ENCODE results near the gene FRMD4A. TPM values are rescaled to one million over a fixed set of nuclear protein-coding genes. Genes with fewer than 3 reads are reported as not detected.

FRMD4A gene
- polyA plus RNA-seq, 1 donor (not counting 4 experiments of a cell fraction or from before 2014, with no cell fraction given) = 12.9 TPM

DNA sequence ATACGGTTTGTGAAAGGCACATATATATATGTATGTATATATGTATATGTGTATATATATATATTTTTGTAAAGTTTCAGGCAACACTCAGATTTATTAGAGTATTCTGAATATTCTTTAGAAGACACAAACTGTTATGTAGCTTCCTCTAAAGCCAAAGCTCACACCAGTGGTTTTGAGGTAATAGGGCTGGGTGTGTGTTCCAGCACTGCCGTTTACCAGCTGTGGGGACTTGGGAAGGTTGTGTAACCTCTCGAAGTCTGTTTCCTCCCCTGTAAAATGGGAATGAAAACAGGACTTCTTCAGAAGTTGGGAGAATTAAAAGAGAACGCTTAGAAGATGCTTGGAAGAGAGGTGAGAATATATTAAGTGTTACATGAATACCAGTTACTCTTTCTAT is 649.2 kb downstream of the FRMD4A start:
- no peak for TF ChIP-seq EZH2 (IDR thresholded peaks at IDR 0.05; ENCODE audit: low read length)
- TF ChIP-seq, protein P1, sequence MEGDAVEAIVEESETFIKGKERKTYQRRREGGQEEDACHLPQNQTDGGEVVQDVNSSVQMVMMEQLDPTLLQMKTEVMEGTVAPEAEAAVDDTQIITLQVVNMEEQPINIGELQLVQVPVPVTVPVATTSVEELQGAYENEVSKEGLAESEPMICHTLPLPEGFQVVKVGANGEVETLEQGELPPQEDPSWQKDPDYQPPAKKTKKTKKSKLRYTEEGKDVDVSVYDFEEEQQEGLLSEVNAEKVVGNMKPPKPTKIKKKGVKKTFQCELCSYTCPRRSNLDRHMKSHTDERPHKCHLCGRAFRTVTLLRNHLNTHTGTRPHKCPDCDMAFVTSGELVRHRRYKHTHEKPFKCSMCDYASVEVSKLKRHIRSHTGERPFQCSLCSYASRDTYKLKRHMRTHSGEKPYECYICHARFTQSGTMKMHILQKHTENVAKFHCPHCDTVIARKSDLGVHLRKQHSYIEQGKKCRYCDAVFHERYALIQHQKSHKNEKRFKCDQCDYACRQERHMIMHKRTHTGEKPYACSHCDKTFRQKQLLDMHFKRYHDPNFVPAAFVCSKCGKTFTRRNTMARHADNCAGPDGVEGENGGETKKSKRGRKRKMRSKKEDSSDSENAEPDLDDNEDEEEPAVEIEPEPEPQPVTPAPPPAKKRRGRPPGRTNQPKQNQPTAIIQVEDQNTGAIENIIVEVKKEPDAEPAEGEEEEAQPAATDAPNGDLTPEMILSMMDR (optimal IDR thresholded peaks at IDR 0.05 in 1 of 3, IDR thresholded peaks at IDR 0.05 in 1 of 3, conservative IDR thresholded peaks at IDR 0.05 in 1 of 3; ENCODE audit: extremely low read depth in 1 of 3, insufficient read depth in 2 of 3, low read length in 3 of 3) = no peak
- H3K27me3 ChIP-seq (ENCODE audit: control insufficient read depth, extremely low read depth, insufficient read depth, low read length) = no peaks in the 10 kb centered on the region
- H3K4me1 ChIP-seq (ENCODE audit: control insufficient read depth, extremely low read depth, insufficient read depth, low read length) = peaks cover 13% of the 10 kb centered on the region
- H3K27ac ChIP-seq (ENCODE audit: control insufficient read depth, insufficient read depth, low read length) = no peak overlapping the region
- no peak overlapping the region for H3K9ac ChIP-seq (ENCODE audit: control insufficient read depth, extremely low read depth, insufficient read depth, low read length)
- no peak overlapping the region for H3K4me2 ChIP-seq (ENCODE audit: control insufficient read depth, extremely low read depth, insufficient read depth, low read depth, low read length)
- no peaks in the 10 kb centered on the region for H3K9me1 ChIP-seq (ENCODE audit: control insufficient read depth, extremely low read depth, insufficient read depth, low read length)
- DNase-seq (ENCODE audit: low read depth, low spot score) = no peak
- H4K20me1 ChIP-seq (ENCODE audit: control insufficient read depth, extremely low read depth, insufficient read depth, low read length) = no peaks in the 10 kb centered on the region
- no peaks in the 10 kb centered on the region for H3K9me3 ChIP-seq (ENCODE audit: control insufficient read depth, low read depth, low read length)
- H2AFZ ChIP-seq (ENCODE audit: control insufficient read depth, low read length) = no peak overlapping the region
- dilution Hi-C loops (cut with MboI; ENCODE audit: extremely low pct_ligation_motif_present, low sequenced_read_pairs) = no loop called here
- no peak for FAIRE-seq
- H3K36me3 ChIP-seq (ENCODE audit: control insufficient read depth in 2 of 2, extremely low read depth in 1 of 2, insufficient read depth in 2 of 2, low read length in 2 of 2) = peaks cover 2 to 7% of the 10 kb centered on the region in 2 experiments
- H3K79me2 ChIP-seq (ENCODE audit: control insufficient read depth, insufficient read depth, low read length) = no peaks in the 10 kb centered on the region
- no peak overlapping the region for H3K4me3 ChIP-seq (ENCODE audit: control insufficient read depth in 2 of 3, extremely low read depth in 1 of 3, insufficient read depth in 2 of 3, low read depth in 1 of 3, low read length in 3 of 3)

DNA sequence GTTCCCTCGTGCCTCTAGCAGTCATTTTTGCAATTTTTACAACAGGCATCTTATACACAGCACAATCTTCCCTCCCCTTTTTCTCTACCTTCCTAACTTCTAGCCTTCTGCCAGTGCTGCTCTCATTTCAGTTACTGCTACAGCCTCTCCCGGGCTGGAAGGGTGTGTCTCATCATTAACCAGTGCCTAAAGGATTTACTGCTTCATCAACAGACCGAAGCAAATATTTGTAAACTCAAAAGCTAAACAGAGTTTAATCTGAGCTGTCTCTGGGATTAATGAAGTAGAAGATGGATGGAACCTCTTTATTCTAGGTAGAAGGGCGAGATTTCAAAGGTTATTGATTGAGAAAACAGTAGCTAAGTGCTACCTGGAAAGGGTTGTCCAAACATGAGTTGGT is 649.6 kb downstream of the FRMD4A start:
- no peaks in the 10 kb centered on the region for H3K79me2 ChIP-seq (ENCODE audit: control insufficient read depth, insufficient read depth, low read length)
- H2AFZ ChIP-seq (ENCODE audit: control insufficient read depth, low read length) = no peak overlapping the region
- DNase-seq (ENCODE audit: low read depth, low spot score) (no peak), FAIRE-seq (no peak)
- no peak overlapping the region for H3K4me2 ChIP-seq (ENCODE audit: control insufficient read depth, extremely low read depth, insufficient read depth, low read depth, low read length)
- H3K9me1 ChIP-seq (ENCODE audit: control insufficient read depth, extremely low read depth, insufficient read depth, low read length) = no peaks in the 10 kb centered on the region
- no peak overlapping the region for H3K27ac ChIP-seq (ENCODE audit: control insufficient read depth, insufficient read depth, low read length)
- no peak for TF ChIP-seq EZH2 (IDR thresholded peaks at IDR 0.05; ENCODE audit: low read length)
- TF ChIP-seq, protein P1 (optimal IDR thresholded peaks at IDR 0.05 in 1 of 3, IDR thresholded peaks at IDR 0.05 in 1 of 3, conservative IDR thresholded peaks at IDR 0.05 in 1 of 3; ENCODE audit: extremely low read depth in 1 of 3, insufficient read depth in 2 of 3, low read length in 3 of 3) = no peak
- no peak overlapping the region for H3K4me3 ChIP-seq (ENCODE audit: control insufficient read depth in 2 of 3, extremely low read depth in 1 of 3, insufficient read depth in 2 of 3, low read depth in 1 of 3, low read length in 3 of 3)
- H3K9ac ChIP-seq (ENCODE audit: control insufficient read depth, extremely low read depth, insufficient read depth, low read length) = no peak overlapping the region
- H3K4me1 ChIP-seq (ENCODE audit: control insufficient read depth, extremely low read depth, insufficient read depth, low read length) = peaks cover 8% of the 10 kb centered on the region
- H3K36me3 ChIP-seq (ENCODE audit: control insufficient read depth in 2 of 2, extremely low read depth in 1 of 2, insufficient read depth in 2 of 2, low read length in 2 of 2) = peaks cover 2 to 5% of the 10 kb centered on the region in 2 experiments
- no peaks in the 10 kb centered on the region for H3K27me3 ChIP-seq (ENCODE audit: control insufficient read depth, extremely low read depth, insufficient read depth, low read length)
- H4K20me1 ChIP-seq (ENCODE audit: control insufficient read depth, extremely low read depth, insufficient read depth, low read length) = no peaks in the 10 kb centered on the region
- H3K9me3 ChIP-seq (ENCODE audit: control insufficient read depth, low read depth, low read length) = no peaks in the 10 kb centered on the region
- dilution Hi-C loops (cut with MboI; ENCODE audit: extremely low pct_ligation_motif_present, low sequenced_read_pairs) = no loop called here
